Panc1 (cell line): Measurements from ENCODE around the gene LINGO3. TPM values are rescaled to one million over a fixed set of nuclear protein-coding genes. Genes with fewer than 3 reads are reported as not detected.

ENCODE experiments used
- ATAC-seq: fragments of 200-7000 bp; cut with Tn5 transposase; 2 replicates; pipeline ENCODE4 v1.9.1; 2020; ENCODE audit warnings: mild to moderate bottlenecking, moderate library complexity
- BruUV-seq: library from RNA; stranded (reverse); fragments of 400-500 nt; replicated peaks from 2 replicates; lab custom pipeline; 2021; lab: Mats Ljungman, UMichigan
- CTCF ChIA-PET: fragments of 300-600 bp; sonication (Branson Sonifier 250); formaldehyde crosslinking; loops from one replicate; lab custom pipeline; 2022; ENCODE audit warnings: antibody characterized with exemption; lab: Charles Lee
- POLR2A ChIA-PET: fragments of 300-600 bp; sonication (Branson Sonifier 250); formaldehyde crosslinking; loops from one replicate; lab custom pipeline; 2022; ENCODE audit warnings: antibody characterized with exemption; lab: Charles Lee
- DNase-seq: peaks from one replicate; pipeline ENCODE4 v3.0.0-alpha.2; 2010; ENCODE audit warnings: low read depth, low spot score
- H3K27ac ChIP-seq: 2 replicates; pipeline ENCODE4 v1.5.1; 2011; ENCODE audit warnings: mild to moderate bottlenecking, low read length, inconsistent platforms
- H3K27me3 ChIP-seq: fragments of 200-500 bp; sonication (Bioruptor generic); 2 replicates; pipeline ENCODE4 v1.6.0; 2014; ENCODE audit warnings: low read length, inconsistent platforms; ENCODE audit not compliant: control insufficient read depth, insufficient read depth
- H3K36me3 ChIP-seq: fragments of 200-500 bp; sonication (Bioruptor generic); 2 replicates; pipeline ENCODE4 v1.5.1; 2014; ENCODE audit warnings: inconsistent platforms, mild to moderate bottlenecking, low read length, moderate library complexity; ENCODE audit not compliant: control insufficient read depth, insufficient read depth
- H3K4me1 ChIP-seq: 2 replicates; pipeline ENCODE4 v1.5.1; 2011; ENCODE audit warnings: inconsistent platforms, mild to moderate bottlenecking, low read length, moderate library complexity; ENCODE audit not compliant: control insufficient read depth, insufficient read depth
- H3K4me3 ChIP-seq, 2 experiments: 2 replicates each; pipeline ENCODE4 v1.5.1; 2011 to 2012; ENCODE audit warnings: low read depth in 2 of 2, low read length in 2 of 2, mild to moderate bottlenecking in 2 of 2, inconsistent platforms in 1 of 2, moderate library complexity in 1 of 2
- H3K9me3 ChIP-seq: fragments of 200-500 bp; sonication (Bioruptor generic); 2 replicates; pipeline ENCODE4 v1.5.1; 2014; ENCODE audit warnings: low read depth, mild to moderate bottlenecking, inconsistent platforms, low read length, moderate library complexity; ENCODE audit not compliant: control insufficient read depth, insufficient read depth
- POLR2AphosphoS5 ChIP-seq: IDR thresholded peaks from 2 replicates; pipeline ENCODE4 v1.6.1; 2012; ENCODE audit warnings: mild to moderate bottlenecking, low read depth, low read length, moderate library complexity
- REST ChIP-seq, 2 experiments: IDR thresholded peaks; 2 replicates each; pipeline ENCODE4 v1.6.1; 2011 to 2012; ENCODE audit warnings: low read depth in 2 of 2, control low read depth in 1 of 2, low read length in 1 of 2, mild to moderate bottlenecking in 1 of 2, moderate library complexity in 1 of 2; ENCODE audit not compliant: insufficient read depth in 1 of 2
- SIN3A ChIP-seq: IDR thresholded peaks from 2 replicates; pipeline ENCODE4 v1.6.1; 2012; ENCODE audit warnings: low read depth, mild to moderate bottlenecking, low read length, moderate library complexity, borderline replicate concordance; ENCODE audit not compliant: insufficient read depth
- TCF7L2 ChIP-seq: IDR thresholded peaks from 2 replicates; pipeline ENCODE4 v1.6.1; 2011; ENCODE audit warnings: mild to moderate bottlenecking, low read depth, low read length, inconsistent platforms
- in situ Hi-C: cut with HindIII; loops from 2 replicates; pipeline ENCODE4 v1.10.0; 2016; ENCODE audit warnings: low sequenced_read_pairs, low pct_unique_long_range_greater_than_20kb
- intact Hi-C: fragments of 100-400 bp; cut with micrococcal nuclease; formaldehyde crosslinking; loops from one replicate; pipeline ENCODE4 v1.10.0; 2022; ENCODE audit not compliant: unreplicated experiment
- total RNA-seq: library from RNA; stranded (reverse); gene quantifications from one replicate; pipeline ENCODE4 v1.2.1, GENCODE V29; 2021; ENCODE audit not compliant: unreplicated experiment
- TF ChIP-seq, protein P1 (sequence below): fragments of 450-650 bp; IDR thresholded peaks from 2 replicates; pipeline ENCODE4 v1.5.1; 2017; ENCODE audit warnings: mild to moderate bottlenecking

Gene LINGO3
- total RNA-seq, 1 experiment from 2014 or later = 0.13 TPM

GRCh38 chr19:2315818-2316353 is 7.9 kb upstream of the LINGO3 start:
- no TSS peak for BruUV-seq
- CTCF ChIA-PET = interaction anchor here (0.6 to 0.7 kb wide), 3 partner anchors 14 to 160 kb away, joined by 3 to 8 read pairs (median 5); no protein-coding TSS in a partner anchor
- Histone ChIP-seq H3K4me1 (no peaks in the 10 kb centered on the region; the same call in 1 of the 2 replicates), H3K36me3 (no peaks in the 10 kb centered on the region), H3K4me3 (0 out of 4 replicates have a peak overlapping the region, but pooled peaks of 1 of the 2 experiments have one; percentile 6), H3K9me3 (no peaks in the 10 kb centered on the region), H3K27me3 (no peaks in the 10 kb centered on the region), H3K27ac (no peak overlapping the region)
- in situ Hi-C loops (no loop called here), intact Hi-C loops (loop anchor here (5.0 kb wide), 2 partner anchors 79 to 159 kb away; partner anchors contain the start of genes PLEKHJ1 and SF3A2)
- POLR2A ChIA-PET = interaction anchor here (0.8 kb wide), 2 partner anchors 12 to 380 kb away, joined by 3 read pairs; partner anchors contain the start of gene LSM7
- ATAC-seq (peak; percentile 93), DNase-seq (no peak)
- TF ChIP-seq, protein P1, sequence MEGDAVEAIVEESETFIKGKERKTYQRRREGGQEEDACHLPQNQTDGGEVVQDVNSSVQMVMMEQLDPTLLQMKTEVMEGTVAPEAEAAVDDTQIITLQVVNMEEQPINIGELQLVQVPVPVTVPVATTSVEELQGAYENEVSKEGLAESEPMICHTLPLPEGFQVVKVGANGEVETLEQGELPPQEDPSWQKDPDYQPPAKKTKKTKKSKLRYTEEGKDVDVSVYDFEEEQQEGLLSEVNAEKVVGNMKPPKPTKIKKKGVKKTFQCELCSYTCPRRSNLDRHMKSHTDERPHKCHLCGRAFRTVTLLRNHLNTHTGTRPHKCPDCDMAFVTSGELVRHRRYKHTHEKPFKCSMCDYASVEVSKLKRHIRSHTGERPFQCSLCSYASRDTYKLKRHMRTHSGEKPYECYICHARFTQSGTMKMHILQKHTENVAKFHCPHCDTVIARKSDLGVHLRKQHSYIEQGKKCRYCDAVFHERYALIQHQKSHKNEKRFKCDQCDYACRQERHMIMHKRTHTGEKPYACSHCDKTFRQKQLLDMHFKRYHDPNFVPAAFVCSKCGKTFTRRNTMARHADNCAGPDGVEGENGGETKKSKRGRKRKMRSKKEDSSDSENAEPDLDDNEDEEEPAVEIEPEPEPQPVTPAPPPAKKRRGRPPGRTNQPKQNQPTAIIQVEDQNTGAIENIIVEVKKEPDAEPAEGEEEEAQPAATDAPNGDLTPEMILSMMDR = peak; percentile 81
- no peak for TF ChIP-seq POLR2AphosphoS5

DNA sequence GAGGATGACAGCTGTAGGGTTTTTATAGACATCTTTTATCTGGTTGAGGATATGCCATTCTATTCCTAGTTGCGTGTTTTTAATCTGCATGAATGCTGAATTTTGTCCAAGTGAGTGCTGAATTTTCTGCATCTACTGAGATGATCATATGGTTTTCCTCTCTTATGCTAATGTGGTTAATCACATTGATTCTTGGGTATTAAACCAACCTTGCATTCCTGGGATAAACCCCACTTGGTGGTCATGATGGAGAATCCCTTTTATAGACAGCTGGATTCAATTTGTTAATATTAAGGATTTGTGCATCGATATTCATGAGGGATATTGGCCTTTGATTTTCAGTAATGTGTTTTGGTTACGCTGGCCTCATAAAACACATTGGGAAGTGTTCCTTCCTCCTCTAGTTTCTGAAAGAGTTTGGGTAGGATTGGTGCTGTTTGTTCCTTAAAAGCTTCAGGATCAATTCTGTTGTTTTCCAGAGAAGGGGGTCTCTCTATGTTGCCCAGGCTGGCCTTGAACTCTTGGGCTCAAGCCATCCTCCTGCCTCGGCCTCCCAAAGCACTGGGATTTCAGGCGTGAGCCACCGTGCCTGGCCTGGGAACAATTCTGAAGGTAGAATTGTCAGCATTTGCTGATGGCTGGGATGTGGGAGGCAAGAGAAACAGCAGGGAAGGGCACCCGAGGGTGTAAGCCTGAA is 7.3 kb upstream of the LINGO3 start:
- in situ Hi-C loops (no loop called here), intact Hi-C loops (loop anchor here (5.0 kb wide), 2 partner anchors 78 to 158 kb away; partner anchors contain the start of genes PLEKHJ1 and SF3A2)
- Histone ChIP-seq H3K36me3 (no peaks in the 10 kb centered on the region), H3K4me3 (no peak overlapping the region), H3K9me3 (no peaks in the 10 kb centered on the region), H3K4me1 (no peaks in the 10 kb centered on the region; the same call in 1 of the 2 replicates), H3K27ac (no peak overlapping the region), H3K27me3 (no peaks in the 10 kb centered on the region)
- BruUV-seq = no TSS peak
- CTCF ChIA-PET = no interaction called here
- ATAC-seq (no peak; the same call in 1 of the 2 replicates), DNase-seq (no peak)
- POLR2A ChIA-PET = interaction anchor here (0.8 kb wide), 2 partner anchors 13 to 379 kb away, joined by 3 read pairs; partner anchors contain the start of gene LSM7
- TF ChIP-seq SIN3A = no peak
- TF ChIP-seq POLR2AphosphoS5 = no peak
- TF ChIP-seq TCF7L2 = no peak
- TF ChIP-seq REST (IDR thresholded peaks at IDR 0.05; ENCODE audit: insufficient read depth in 1 of 2, low read depth in 2 of 2, low read length in 1 of 2) = no peak
- TF ChIP-seq, protein P1 = no peak
